ENCODE results near the gene MRPS27. TPM values are rescaled to one million over a fixed set of nuclear protein-coding genes. Genes with fewer than 3 reads are reported as not detected.

The MRPS27 gene
- total and polyA plus RNA-seq, 8 donors = 9.4 to 28.0 (median 20.6) TPM

- intact Hi-C loops (cut with DNase I) = no loop called here
- DNase-seq (peak in 3 of 6 donors; percentile 43 to 60 (median 54)), ATAC-seq (peak; percentile 74 to 90 (median 82)), FAIRE-seq (no peak)
- H3K27ac ChIP-seq = peak overlapping the region in 3 of 4 donors; percentile 19 to 55 (median 42)
- H3K4me1 ChIP-seq = peaks cover 0 to 4% (median 2%) of the 10 kb centered on the region in 3 donors
- H3K9me3 ChIP-seq = no peaks in the 10 kb centered on the region
- WGBS, 2 donors = 37 to 46% methylated on average over 5 of the region's 5 CpGs
- H3K27me3 ChIP-seq = no peaks in the 10 kb centered on the region
- no peaks in the 10 kb centered on the region for H3K36me3 ChIP-seq
- TF ChIP-seq, protein P1, sequence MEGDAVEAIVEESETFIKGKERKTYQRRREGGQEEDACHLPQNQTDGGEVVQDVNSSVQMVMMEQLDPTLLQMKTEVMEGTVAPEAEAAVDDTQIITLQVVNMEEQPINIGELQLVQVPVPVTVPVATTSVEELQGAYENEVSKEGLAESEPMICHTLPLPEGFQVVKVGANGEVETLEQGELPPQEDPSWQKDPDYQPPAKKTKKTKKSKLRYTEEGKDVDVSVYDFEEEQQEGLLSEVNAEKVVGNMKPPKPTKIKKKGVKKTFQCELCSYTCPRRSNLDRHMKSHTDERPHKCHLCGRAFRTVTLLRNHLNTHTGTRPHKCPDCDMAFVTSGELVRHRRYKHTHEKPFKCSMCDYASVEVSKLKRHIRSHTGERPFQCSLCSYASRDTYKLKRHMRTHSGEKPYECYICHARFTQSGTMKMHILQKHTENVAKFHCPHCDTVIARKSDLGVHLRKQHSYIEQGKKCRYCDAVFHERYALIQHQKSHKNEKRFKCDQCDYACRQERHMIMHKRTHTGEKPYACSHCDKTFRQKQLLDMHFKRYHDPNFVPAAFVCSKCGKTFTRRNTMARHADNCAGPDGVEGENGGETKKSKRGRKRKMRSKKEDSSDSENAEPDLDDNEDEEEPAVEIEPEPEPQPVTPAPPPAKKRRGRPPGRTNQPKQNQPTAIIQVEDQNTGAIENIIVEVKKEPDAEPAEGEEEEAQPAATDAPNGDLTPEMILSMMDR (IDR thresholded peaks at IDR 0.05) = no peak
- no peak overlapping the region for H3K4me3 ChIP-seq
These were observed 78.6 kb downstream of the MRPS27 start for GRCh38 chr5:72241346-72242003.

DNA sequence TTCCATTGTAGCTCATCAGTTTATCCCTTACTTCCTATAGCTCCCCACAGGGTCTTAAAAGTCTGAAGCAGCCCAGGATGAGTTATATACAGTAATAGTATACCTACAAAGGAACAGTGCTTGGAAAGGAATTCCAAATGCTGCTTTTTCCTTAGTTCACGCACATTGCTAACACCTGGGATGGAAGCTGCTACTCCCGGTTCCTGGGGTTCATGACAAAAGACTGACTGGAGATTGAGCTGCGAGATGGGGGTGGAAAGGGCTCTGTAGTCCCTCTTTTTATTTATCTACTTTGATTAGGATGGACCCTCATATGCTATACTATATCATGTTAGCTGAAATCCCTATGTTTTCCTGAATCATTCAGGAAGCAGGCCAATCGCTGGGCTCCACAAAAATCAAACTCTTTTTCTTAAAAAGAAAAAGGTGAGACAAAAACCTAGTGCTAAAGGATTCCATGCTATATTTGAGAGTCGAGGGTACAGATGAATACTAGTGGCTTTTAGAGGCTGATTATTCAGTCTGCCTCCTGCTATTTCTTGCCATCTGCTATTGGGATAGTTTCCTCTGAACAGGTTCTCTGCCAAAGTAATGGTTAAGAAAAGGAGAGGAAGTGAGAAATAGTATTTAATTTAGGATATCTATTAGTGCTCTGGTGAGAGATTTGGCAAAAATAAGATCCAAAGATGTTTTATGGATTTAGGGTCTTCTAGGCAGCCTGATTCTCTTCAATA lies 81.2 kb downstream of the MRPS27 start:
- Histone ChIP-seq H3K36me3 (no peaks in the 10 kb centered on the region), H3K9me3 (no peaks in the 10 kb centered on the region), H3K4me3 (no peak overlapping the region), H3K4me1 (peaks cover 0 to 3% (median 0%) of the 10 kb centered on the region in 3 donors), H3K27ac (no peak overlapping the region), H3K27me3 (no peaks in the 10 kb centered on the region)
- no peak for ATAC-seq
- 88 to 94% methylated on average over 5 of the region's 5 CpGs for WGBS, 2 donors
- intact Hi-C loops (cut with DNase I) = no loop called here
- no peak for FAIRE-seq
- TF ChIP-seq, protein P1 (IDR thresholded peaks at IDR 0.05) = no peak
- no peak for DNase-seq

DNA sequence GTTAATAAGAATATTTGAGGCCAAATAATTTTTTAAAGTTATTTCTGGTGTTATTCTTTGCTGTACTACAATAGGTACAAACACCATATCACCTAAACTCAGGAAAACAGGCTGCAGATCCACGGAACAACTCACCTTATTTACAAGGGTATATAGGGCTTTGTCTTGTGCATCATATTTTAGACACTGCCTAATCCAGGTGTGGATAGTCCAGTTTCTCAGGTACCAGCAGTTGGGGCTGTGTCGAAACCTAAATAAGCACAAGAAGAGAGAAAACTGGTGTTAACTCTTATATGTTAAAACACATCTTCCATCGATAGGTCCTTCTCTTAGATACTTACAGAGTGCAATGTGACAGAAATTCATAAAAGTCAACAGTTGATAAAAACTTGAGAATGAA lies 82.2 kb downstream of the MRPS27 start:
- DNase-seq = no peak
- FAIRE-seq = no peak
- Histone ChIP-seq H3K36me3 (no peaks in the 10 kb centered on the region), H3K4me1 (peaks cover 0 to 3% (median 0%) of the 10 kb centered on the region in 3 donors), H3K9me3 (no peaks in the 10 kb centered on the region), H3K4me3 (no peak overlapping the region), H3K27me3 (no peaks in the 10 kb centered on the region), H3K27ac (no peak overlapping the region)
- WGBS, 2 donors = 99 to 100% methylated on average over 3 of the region's 3 CpGs
- intact Hi-C loops (cut with DNase I) = no loop called here
- TF ChIP-seq, protein P1 (IDR thresholded peaks at IDR 0.05) = no peak
- ATAC-seq = no peak

DNA sequence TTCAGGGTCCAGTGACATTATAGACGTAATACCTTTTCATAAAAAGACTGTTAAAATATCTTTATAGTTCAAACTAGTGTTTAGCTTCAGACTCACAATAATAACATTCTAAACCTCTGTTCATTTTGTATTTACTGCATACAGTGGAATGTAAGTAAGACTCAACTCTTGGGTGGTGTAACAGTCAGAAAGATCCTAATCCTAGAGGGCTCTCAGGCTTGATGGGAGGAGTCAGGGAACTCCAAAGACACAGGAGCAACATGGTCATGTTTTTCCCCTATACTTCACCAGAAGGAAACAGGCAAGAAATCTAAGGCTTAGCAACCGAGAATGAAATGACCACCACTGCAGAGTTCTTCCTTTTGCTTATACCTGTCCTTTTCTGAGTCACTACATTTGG lies 82.6 kb downstream of the MRPS27 start:
- intact Hi-C loops (cut with DNase I) = no loop called here
- no peak overlapping the region for H3K4me3 ChIP-seq
- no peak overlapping the region for H3K27ac ChIP-seq
- no peaks in the 10 kb centered on the region for H3K36me3 ChIP-seq
- DNase-seq = no peak
- peaks cover 0 to 3% (median 0%) of the 10 kb centered on the region in 3 donors for H3K4me1 ChIP-seq
- ATAC-seq = no peak
- no peaks in the 10 kb centered on the region for H3K9me3 ChIP-seq
- TF ChIP-seq, protein P1 (IDR thresholded peaks at IDR 0.05) = no peak
- WGBS, 2 donors = 97 to 99% methylated on average over 2 of the region's 2 CpGs
- no peaks in the 10 kb centered on the region for H3K27me3 ChIP-seq
- no peak for FAIRE-seq

DNA sequence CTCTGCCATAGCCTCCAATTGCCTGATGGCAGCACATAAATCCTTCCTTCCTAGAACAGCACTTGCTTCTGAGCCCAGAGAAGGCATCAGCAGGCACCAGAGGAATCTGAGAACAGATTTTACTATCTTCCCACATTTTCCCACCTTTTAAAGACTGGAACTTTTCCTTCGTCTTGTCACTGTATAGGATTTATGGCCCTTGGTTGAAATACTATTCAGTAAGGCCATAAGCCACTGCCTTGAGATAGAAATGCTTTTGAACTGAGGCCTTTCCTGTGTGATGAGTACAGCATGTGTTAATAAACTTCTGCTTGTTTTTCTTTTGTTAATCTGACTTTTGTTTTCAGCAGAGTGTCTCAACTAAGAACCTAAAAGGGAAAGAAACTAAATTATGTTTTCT lies 84.3 kb downstream of the MRPS27 start:
- Histone ChIP-seq H3K9me3 (no peaks in the 10 kb centered on the region), H3K4me3 (no peak overlapping the region), H3K4me1 (no peaks in the 10 kb centered on the region), H3K36me3 (no peaks in the 10 kb centered on the region), H3K27me3 (no peaks in the 10 kb centered on the region), H3K27ac (no peak overlapping the region)
- TF ChIP-seq, protein P1 (IDR thresholded peaks at IDR 0.05) = no peak
- no peak for DNase-seq
- WGBS, 2 donors = 92 to 97% methylated on average over 1 of the region's 1 CpG
- intact Hi-C loops (cut with DNase I) = no loop called here
- ATAC-seq = no peak
- FAIRE-seq = no peak
